HCT116 (cell line): Measurements from ENCODE around the gene LTB4R.

Experiments
- FOSL1 ChIP-seq: IDR thresholded peaks from 2 replicates; pipeline ENCODE4 v1.6.1; 2012; ENCODE audit warnings: low read depth
- POLR2A ChIP-seq: IDR thresholded peaks from 2 replicates; pipeline ENCODE4 v1.7.0; 2011; ENCODE audit warnings: borderline replicate concordance; ENCODE audit not compliant: insufficient read depth, insufficient read length; ENCODE audit errors: extremely low read depth
- TCF7L2 ChIP-seq: IDR thresholded peaks from 2 replicates; pipeline ENCODE4 v1.7.0; 2011; ENCODE audit warnings: borderline replicate concordance, inconsistent platforms; ENCODE audit not compliant: insufficient read depth, insufficient read length; ENCODE audit errors: extremely low read depth
- ZFX ChIP-seq: fragments of 450-650 bp; IDR thresholded peaks from 2 replicates; pipeline ENCODE4 v1.6.1; 2017
- TF ChIP-seq, protein P1 (sequence below): IDR thresholded peaks from 2 replicates; pipeline ENCODE4 v1.6.1; 2012; ENCODE audit warnings: low read depth
- TF ChIP-seq, protein P2 (sequence below), 3 experiments: fragments of 200-600 bp in 1 of 3; sonication (generic) in 1 of 3; IDR thresholded peaks in 2 of 3; conservative IDR thresholded peaks in 1 of 3; 2 replicates each; pipeline ENCODE4 v1.5.1; 2012 to 2017; ENCODE audit warnings: low read depth in 2 of 3, low read length in 2 of 3, antibody characterized with exemption in 1 of 3, borderline replicate concordance in 1 of 3, control low read depth in 1 of 3, mild to moderate bottlenecking in 1 of 3, mixed read lengths in 1 of 3, mixed run types in 1 of 3, moderate library complexity in 1 of 3; ENCODE audit not compliant: insufficient read depth in 1 of 3

DNA sequence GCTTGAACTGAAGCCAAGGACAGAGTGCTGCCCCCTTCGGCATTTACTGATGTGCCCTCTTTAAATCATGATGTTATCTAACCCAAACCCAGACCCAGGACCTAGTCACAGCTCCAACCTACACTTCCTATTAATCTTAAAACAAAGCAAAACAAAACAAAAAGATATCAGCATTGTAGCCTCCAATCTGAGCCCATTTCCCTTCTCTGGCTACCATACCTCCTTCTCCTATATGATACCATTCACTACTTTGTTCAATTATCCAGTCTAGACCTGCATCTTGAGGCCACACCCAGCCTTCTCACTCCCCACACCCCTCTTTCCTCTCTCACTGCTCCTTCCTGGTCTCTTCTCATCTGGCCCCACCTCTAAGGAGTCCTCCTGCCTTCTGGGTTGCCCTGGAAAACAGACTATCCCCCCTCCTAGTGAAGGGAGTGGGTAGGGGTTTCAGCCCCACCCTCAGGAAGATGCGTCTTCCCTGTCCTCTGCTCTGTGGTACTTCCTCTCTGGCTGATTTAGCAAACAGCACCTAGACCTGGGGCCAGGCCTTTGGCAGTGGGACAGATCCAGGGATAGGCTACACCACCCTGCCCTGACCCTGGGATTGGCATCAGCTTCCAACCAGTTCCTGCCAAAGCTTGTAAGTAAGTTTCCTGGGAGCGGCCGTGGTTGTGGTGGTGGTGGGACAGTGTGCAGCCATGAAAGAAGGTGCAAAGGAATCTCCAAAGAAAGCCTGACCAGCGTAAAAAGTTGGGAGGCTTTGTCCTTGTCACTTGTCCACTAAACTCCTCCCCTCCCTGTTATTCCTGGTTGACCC lies 3.3 kb downstream of the LTB4R start:
- no peak for TF ChIP-seq FOSL1
- no peak for TF ChIP-seq ZFX
- TF ChIP-seq TCF7L2: no peak
- TF ChIP-seq, protein P1, sequence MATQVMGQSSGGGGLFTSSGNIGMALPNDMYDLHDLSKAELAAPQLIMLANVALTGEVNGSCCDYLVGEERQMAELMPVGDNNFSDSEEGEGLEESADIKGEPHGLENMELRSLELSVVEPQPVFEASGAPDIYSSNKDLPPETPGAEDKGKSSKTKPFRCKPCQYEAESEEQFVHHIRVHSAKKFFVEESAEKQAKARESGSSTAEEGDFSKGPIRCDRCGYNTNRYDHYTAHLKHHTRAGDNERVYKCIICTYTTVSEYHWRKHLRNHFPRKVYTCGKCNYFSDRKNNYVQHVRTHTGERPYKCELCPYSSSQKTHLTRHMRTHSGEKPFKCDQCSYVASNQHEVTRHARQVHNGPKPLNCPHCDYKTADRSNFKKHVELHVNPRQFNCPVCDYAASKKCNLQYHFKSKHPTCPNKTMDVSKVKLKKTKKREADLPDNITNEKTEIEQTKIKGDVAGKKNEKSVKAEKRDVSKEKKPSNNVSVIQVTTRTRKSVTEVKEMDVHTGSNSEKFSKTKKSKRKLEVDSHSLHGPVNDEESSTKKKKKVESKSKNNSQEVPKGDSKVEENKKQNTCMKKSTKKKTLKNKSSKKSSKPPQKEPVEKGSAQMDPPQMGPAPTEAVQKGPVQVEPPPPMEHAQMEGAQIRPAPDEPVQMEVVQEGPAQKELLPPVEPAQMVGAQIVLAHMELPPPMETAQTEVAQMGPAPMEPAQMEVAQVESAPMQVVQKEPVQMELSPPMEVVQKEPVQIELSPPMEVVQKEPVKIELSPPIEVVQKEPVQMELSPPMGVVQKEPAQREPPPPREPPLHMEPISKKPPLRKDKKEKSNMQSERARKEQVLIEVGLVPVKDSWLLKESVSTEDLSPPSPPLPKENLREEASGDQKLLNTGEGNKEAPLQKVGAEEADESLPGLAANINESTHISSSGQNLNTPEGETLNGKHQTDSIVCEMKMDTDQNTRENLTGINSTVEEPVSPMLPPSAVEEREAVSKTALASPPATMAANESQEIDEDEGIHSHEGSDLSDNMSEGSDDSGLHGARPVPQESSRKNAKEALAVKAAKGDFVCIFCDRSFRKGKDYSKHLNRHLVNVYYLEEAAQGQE: no peak
- TF ChIP-seq, protein P2, sequence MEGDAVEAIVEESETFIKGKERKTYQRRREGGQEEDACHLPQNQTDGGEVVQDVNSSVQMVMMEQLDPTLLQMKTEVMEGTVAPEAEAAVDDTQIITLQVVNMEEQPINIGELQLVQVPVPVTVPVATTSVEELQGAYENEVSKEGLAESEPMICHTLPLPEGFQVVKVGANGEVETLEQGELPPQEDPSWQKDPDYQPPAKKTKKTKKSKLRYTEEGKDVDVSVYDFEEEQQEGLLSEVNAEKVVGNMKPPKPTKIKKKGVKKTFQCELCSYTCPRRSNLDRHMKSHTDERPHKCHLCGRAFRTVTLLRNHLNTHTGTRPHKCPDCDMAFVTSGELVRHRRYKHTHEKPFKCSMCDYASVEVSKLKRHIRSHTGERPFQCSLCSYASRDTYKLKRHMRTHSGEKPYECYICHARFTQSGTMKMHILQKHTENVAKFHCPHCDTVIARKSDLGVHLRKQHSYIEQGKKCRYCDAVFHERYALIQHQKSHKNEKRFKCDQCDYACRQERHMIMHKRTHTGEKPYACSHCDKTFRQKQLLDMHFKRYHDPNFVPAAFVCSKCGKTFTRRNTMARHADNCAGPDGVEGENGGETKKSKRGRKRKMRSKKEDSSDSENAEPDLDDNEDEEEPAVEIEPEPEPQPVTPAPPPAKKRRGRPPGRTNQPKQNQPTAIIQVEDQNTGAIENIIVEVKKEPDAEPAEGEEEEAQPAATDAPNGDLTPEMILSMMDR (IDR thresholded peaks at IDR 0.05 in 2 of 3, conservative IDR thresholded peaks at IDR 0.05 in 1 of 3; ENCODE audit: borderline replicate concordance in 1 of 3, insufficient read depth in 1 of 3, low read depth in 2 of 3, low read length in 2 of 3): no peak
- no peak for TF ChIP-seq POLR2A
